Mesenchymal stem cell (in vitro differentiated cells and primary cell): ENCODE measurements around the gene OR6M1. TPM values are rescaled to one million over a fixed set of nuclear protein-coding genes. Genes with fewer than 3 reads are reported as not detected.

Source experiments
- DNase-seq: peaks from one replicate; pipeline ENCODE4 v3.0.0-alpha.2; 2013
- H2AFZ ChIP-seq: one replicate; pipeline ENCODE4 v1.6.1; 2013; ENCODE audit warnings: low read depth, mild to moderate bottlenecking, control low read depth, inconsistent platforms, low read length, moderate library complexity
- H2AK5ac ChIP-seq: 2 replicates; pipeline ENCODE4 v1.6.1; 2013; ENCODE audit warnings: low read length, moderate library complexity, mild to moderate bottlenecking, inconsistent platforms; ENCODE audit not compliant: severe bottlenecking
- H2BK120ac ChIP-seq: one replicate; pipeline ENCODE4 v1.6.1; 2013; ENCODE audit warnings: low read depth, mild to moderate bottlenecking, inconsistent platforms, low read length, moderate library complexity
- H2BK12ac ChIP-seq, 2 experiments: one replicate each; pipeline ENCODE4 v1.6.1; 2013; ENCODE audit warnings: inconsistent platforms in 2 of 2, low read length in 2 of 2, mild to moderate bottlenecking in 2 of 2, moderate library complexity in 2 of 2, control low read depth in 1 of 2
- H2BK15ac ChIP-seq: one replicate; pipeline ENCODE4 v1.6.1; 2013; ENCODE audit warnings: mild to moderate bottlenecking, low read depth, inconsistent platforms; ENCODE audit not compliant: poor library complexity, severe bottlenecking
- H2BK5ac ChIP-seq: 2 replicates; pipeline ENCODE4 v1.6.1; 2013; ENCODE audit warnings: low read depth, mild to moderate bottlenecking, low read length, control low read depth, inconsistent platforms; ENCODE audit not compliant: poor library complexity, severe bottlenecking
- H3K14ac ChIP-seq, 2 experiments: one replicate each; pipeline ENCODE4 v1.6.1; 2013; ENCODE audit warnings: inconsistent platforms in 2 of 2, low read length in 2 of 2, control low read depth in 1 of 2, mild to moderate bottlenecking in 1 of 2, moderate library complexity in 1 of 2
- H3K18ac ChIP-seq, 2 experiments: one replicate each; pipeline ENCODE4 v1.6.1; 2013; ENCODE audit warnings: inconsistent platforms in 2 of 2, low read length in 2 of 2, control low read depth in 1 of 2, low read depth in 1 of 2, mild to moderate bottlenecking in 1 of 2
- H3K23ac ChIP-seq, 2 experiments: one replicate each; pipeline ENCODE4 v1.6.1; 2013; ENCODE audit warnings: inconsistent platforms in 2 of 2, low read length in 2 of 2, mild to moderate bottlenecking in 2 of 2, moderate library complexity in 2 of 2, control low read depth in 1 of 2
- H3K27ac ChIP-seq: 2 replicates; pipeline ENCODE4 v1.5.1; 2013; ENCODE audit warnings: mild to moderate bottlenecking, moderate library complexity, low read length, control low read depth, inconsistent platforms; ENCODE audit not compliant: poor library complexity, severe bottlenecking
- H3K27me3 ChIP-seq, 2 experiments: 2 replicates each; pipeline versions ENCODE4 v1.6.1 to v1.7.0; 2013; ENCODE audit warnings: low read length in 2 of 2, mild to moderate bottlenecking in 2 of 2, moderate library complexity in 2 of 2, control low read depth in 1 of 2, inconsistent platforms in 1 of 2; ENCODE audit not compliant: control insufficient read depth in 1 of 2, insufficient read depth in 1 of 2
- H3K36me3 ChIP-seq, 2 experiments: 2 replicates each; pipeline versions ENCODE4 v1.6.1 to v1.7.0; 2013; ENCODE audit warnings: low read length in 2 of 2, control low read depth in 1 of 2, inconsistent platforms in 1 of 2, low read depth in 1 of 2, mild to moderate bottlenecking in 1 of 2; ENCODE audit not compliant: insufficient read depth in 2 of 2, control insufficient read depth in 1 of 2
- H3K4ac ChIP-seq, 2 experiments: one replicate each; pipeline ENCODE4 v1.6.1; 2013; ENCODE audit warnings: inconsistent platforms in 2 of 2, low read length in 2 of 2, mild to moderate bottlenecking in 2 of 2, moderate library complexity in 2 of 2, control low read depth in 1 of 2, low read depth in 1 of 2
- H3K4me1 ChIP-seq: 2 replicates; pipeline ENCODE4 v1.6.1; 2013; ENCODE audit warnings: low read depth, low read length, control low read depth; ENCODE audit not compliant: control insufficient read depth, insufficient read depth
- H3K4me2 ChIP-seq: 2 replicates; pipeline ENCODE4 v1.6.1; 2013; ENCODE audit warnings: low read length, mild to moderate bottlenecking, inconsistent platforms; ENCODE audit not compliant: poor library complexity, severe bottlenecking
- H3K4me3 ChIP-seq, 2 experiments: 2 replicates each; pipeline versions ENCODE4 v1.5.1 to v1.7.0; 2013; ENCODE audit warnings: low read length in 2 of 2, mild to moderate bottlenecking in 2 of 2, control low read depth in 1 of 2, low read depth in 1 of 2; ENCODE audit not compliant: insufficient read depth in 1 of 2
- H3K79me1 ChIP-seq: replicated peaks from 2 replicates; pipeline ENCODE4 v1.6.1; 2013; ENCODE audit warnings: mild to moderate bottlenecking, control low read depth, low read length, inconsistent platforms; ENCODE audit not compliant: poor library complexity, severe bottlenecking
- H3K9ac ChIP-seq: 2 replicates; pipeline ENCODE4 v1.7.0; 2013; ENCODE audit warnings: mild to moderate bottlenecking, low read length, moderate library complexity
- H3K9me3 ChIP-seq: 2 replicates; pipeline ENCODE4 v1.7.0; 2013; ENCODE audit warnings: mild to moderate bottlenecking, low read length; ENCODE audit not compliant: control insufficient read depth
- H4K8ac ChIP-seq: one replicate; pipeline ENCODE4 v1.6.1; 2013; ENCODE audit warnings: inconsistent platforms, mild to moderate bottlenecking, low read length, moderate library complexity
- H4K91ac ChIP-seq: one replicate; pipeline ENCODE4 v1.6.1; 2013; ENCODE audit warnings: mild to moderate bottlenecking, low read length, inconsistent platforms
- WGBS: methylation state at CpG from one replicate; pipeline ENCODE4 v1.1.7; 2013; ENCODE audit warnings: mixed read lengths; 5-methylcytosine and 5-hydroxymethylcytosine counted together
- polyA plus RNA-seq, 2 experiments: library from polyadenylated mRNA; stranded (reverse); fragments of 200-250 nt; gene quantifications; one replicate each; pipeline ENCODE4 v1.2.3, GENCODE V29; 2013

Gene OR6M1
- not detected for polyA plus RNA-seq (2013, experiment 1 of 2)
- polyA plus RNA-seq (2013, experiment 2 of 2), result not detected

GRCh38 chr11:123806249-123806648 is at the start of gene OR6M1:
Gene OR6M1 (minus strand): TSS chr11:123806349. CDS start chr11:123806349, 0 bp downstream.
- Histone ChIP-seq H3K27me3 (no peaks in the 10 kb centered on the region), H3K9ac (no peak within 1 kb of the TSS), H3K9me3 (no peaks in the 10 kb centered on the region), H2AK5ac (no peak within 1 kb of the TSS), H3K4ac (no peak within 1 kb of the TSS), H3K23ac (no peak within 1 kb of the TSS), H3K4me2 (no peak within 1 kb of the TSS), H3K14ac (no peak within 1 kb of the TSS), H3K18ac (no peak within 1 kb of the TSS), H3K79me1 (no peaks in the 10 kb centered on the region), H4K8ac (no peak within 1 kb of the TSS), H2BK15ac (no peak within 1 kb of the TSS), H2BK120ac (no peak within 1 kb of the TSS), H3K36me3 (no peaks in the 10 kb centered on the region), H4K91ac (no peak within 1 kb of the TSS), H2BK12ac (no peak within 1 kb of the TSS), H3K4me3 (no peak within 1 kb of the TSS), H3K4me1 (no peaks in the 10 kb centered on the region), H3K27ac (no peak within 1 kb of the TSS), H2AFZ (no peak within 1 kb of the TSS), H2BK5ac (no peak within 1 kb of the TSS)
- DNase-seq, result no peak
- WGBS, result 49% methylated on average over 3 of the region's 4 CpGs

GRCh38 chr11:123853038-123853437 is 46.9 kb upstream of the OR6M1 start:
- Histone ChIP-seq H3K4ac (no peak overlapping the region), H4K91ac (no peak overlapping the region), H4K8ac (no peak overlapping the region), H3K36me3 (peaks cover 0 to 3% of the 10 kb centered on the region in 2 experiments), H3K14ac (no peak overlapping the region), H3K79me1 (no peaks in the 10 kb centered on the region), H3K4me1 (no peaks in the 10 kb centered on the region), H2BK5ac (no peak overlapping the region), H2BK120ac (no peak overlapping the region), H2AFZ (no peak overlapping the region), H2BK12ac (no peak overlapping the region), H2AK5ac (no peak overlapping the region), H3K4me3 (no peak overlapping the region), H3K9me3 (peaks cover 8% of the 10 kb centered on the region), H3K23ac (no peak overlapping the region), H3K9ac (no peak overlapping the region), H3K27me3 (no peaks in the 10 kb centered on the region), H3K4me2 (no peak overlapping the region), H3K18ac (no peak overlapping the region), H2BK15ac (no peak overlapping the region), H3K27ac (no peak overlapping the region)
- 82% methylated on average over 2 of the region's 2 CpGs for WGBS
- no peak for DNase-seq

GRCh38 chr11:123852321-123852720 is 46.2 kb upstream of the OR6M1 start:
- H3K4me2 ChIP-seq, result no peak overlapping the region
- H2BK120ac ChIP-seq, result no peak overlapping the region
- no peak overlapping the region for H2AFZ ChIP-seq
- H3K4ac ChIP-seq, result no peak overlapping the region
- no peak overlapping the region for H3K27ac ChIP-seq
- no peak overlapping the region for H2BK5ac ChIP-seq
- H3K27me3 ChIP-seq, result no peaks in the 10 kb centered on the region
- no peak overlapping the region for H2AK5ac ChIP-seq
- H2BK15ac ChIP-seq, result no peak overlapping the region
- H3K23ac ChIP-seq, result no peak overlapping the region
- peaks cover 0 to 3% of the 10 kb centered on the region in 2 experiments for H3K36me3 ChIP-seq
- peaks cover 8% of the 10 kb centered on the region for H3K9me3 ChIP-seq
- no peak overlapping the region for H3K4me3 ChIP-seq
- H3K18ac ChIP-seq, result no peak overlapping the region
- H3K9ac ChIP-seq, result no peak overlapping the region
- H2BK12ac ChIP-seq, result no peak overlapping the region
- H4K91ac ChIP-seq, result no peak overlapping the region
- H4K8ac ChIP-seq, result no peak overlapping the region
- H3K79me1 ChIP-seq, result no peaks in the 10 kb centered on the region
- DNase-seq, result no peak
- no peak overlapping the region for H3K14ac ChIP-seq
- H3K4me1 ChIP-seq, result no peaks in the 10 kb centered on the region

- H2AFZ ChIP-seq, result no peak overlapping the region
- H2BK5ac ChIP-seq, result no peak overlapping the region
- peaks cover 0 to 3% of the 10 kb centered on the region in 2 experiments for H3K36me3 ChIP-seq
- H4K8ac ChIP-seq, result no peak overlapping the region
- H3K4ac ChIP-seq, result no peak overlapping the region
- H3K27ac ChIP-seq, result no peak overlapping the region
- H3K18ac ChIP-seq, result no peak overlapping the region
- no peak overlapping the region for H3K4me3 ChIP-seq
- H2BK12ac ChIP-seq, result no peak overlapping the region
- H3K4me2 ChIP-seq, result no peak overlapping the region
- H3K23ac ChIP-seq, result no peak overlapping the region
- no peaks in the 10 kb centered on the region for H3K4me1 ChIP-seq
- H3K14ac ChIP-seq, result no peak overlapping the region
- H2BK120ac ChIP-seq, result no peak overlapping the region
- no peak overlapping the region for H2BK15ac ChIP-seq
- 81% methylated on average over 4 of the region's 4 CpGs for WGBS
- no peak for DNase-seq
- no peak overlapping the region for H3K9ac ChIP-seq
- no peak overlapping the region for H2AK5ac ChIP-seq
- no peaks in the 10 kb centered on the region for H3K79me1 ChIP-seq
- peak overlapping the region; percentile 27 for H4K91ac ChIP-seq
- peaks cover 6% of the 10 kb centered on the region for H3K9me3 ChIP-seq
- no peaks in the 10 kb centered on the region for H3K27me3 ChIP-seq
Measured at GRCh38 chr11:123851110-123851509, 45.0 kb upstream of the OR6M1 start.
